Heart left ventricle (tissue), 16 donors: ENCODE data around the gene POU3F1. TPM values are rescaled to one million over a fixed set of nuclear protein-coding genes. Genes with fewer than 3 reads are reported as not detected.

Experiments
- ATAC-seq, 4 donors: fragments of 200-7000 bp; cut with Tn5 transposase; one replicate each; pipeline ENCODE4 v1.9.1; 2020 to 2022; ENCODE audit warnings: moderate library complexity in 4 of 4, mild to moderate bottlenecking in 3 of 4, moderate number of reproducible peaks in 1 of 4
- DNase-seq, 5 donors: peaks; one replicate each; pipeline ENCODE4 v3.0.0-alpha.2; 2020
- H3K27ac ChIP-seq, 12 donors: fragments of 200-600 bp; sonication (generic) in 4 of 12; one replicate each; pipeline versions ENCODE4 v1.5.0 to v1.8.0; 2016 to 2022; ENCODE audit warnings: mild to moderate bottlenecking in 2 of 12
- H3K27me3 ChIP-seq, 9 donors: fragments of 200-600 bp; sonication (generic) in 2 of 9; one replicate each; pipeline versions ENCODE4 v1.5.1 to v1.8.0; 2016 to 2022; ENCODE audit warnings: mild to moderate bottlenecking in 3 of 9
- H3K36me3 ChIP-seq, 9 donors: fragments of 200-600 bp; sonication (generic) in 2 of 9; one replicate each; pipeline versions ENCODE4 v1.5.0 to v1.8.0; 2018 to 2022; ENCODE audit warnings: mild to moderate bottlenecking in 2 of 9
- H3K4me1 ChIP-seq, 12 donors: fragments of 200-600 bp; sonication (generic) in 4 of 12; one replicate each; pipeline versions ENCODE4 v1.5.0 to v1.8.0; 2016 to 2022; ENCODE audit warnings: mild to moderate bottlenecking in 3 of 12
- H3K4me3 ChIP-seq, 12 donors: fragments of 200-600 bp; sonication (generic) in 4 of 12; one replicate each; pipeline versions ENCODE4 v1.5.0 to v1.8.0; 2017 to 2022; ENCODE audit warnings: mild to moderate bottlenecking in 9 of 12, moderate library complexity in 4 of 12
- H3K9me3 ChIP-seq, 12 donors: fragments of 200-600 bp; sonication (generic) in 4 of 12; one replicate each; pipeline versions ENCODE4 v1.5.0 to v1.8.0; 2016 to 2022; ENCODE audit warnings: mild to moderate bottlenecking in 1 of 12
- POLR2A ChIP-seq, 2 donors: fragments of 450-650 bp; IDR thresholded peaks; one replicate each; pipeline ENCODE4 v1.6.1; 2017; ENCODE audit warnings: antibody characterized with exemption in 2 of 2, mild to moderate bottlenecking in 2 of 2, moderate library complexity in 2 of 2
- WGBS, 4 donors: extraction: QIAGEN DNeasy Blood & Tissue Kit in 2 of 4; methylation state at CpG; one replicate each; pipeline versions ENCODE4 v1.1.5 to v1.1.7; 2013 to 2018; 5-methylcytosine and 5-hydroxymethylcytosine counted together
- intact Hi-C, 10 donors: fragments of 100-400 bp; cut with DNase I; formaldehyde crosslinking; loops; one replicate each; pipeline versions ENCODE4 v1.11.1 to v1.14.2; 2022
- polyA plus RNA-seq, 2 donors: library from polyadenylated mRNA; stranded (reverse); fragments of 200-250 nt; gene quantifications; one replicate each; pipeline ENCODE4 v1.2.3, GENCODE V29; 2013
- total RNA-seq, 9 donors: library from RNA; depleted of rRNA in 2 of 9; stranded (reverse); fragments of >200 nt in 2 of 9; fragmentation: NEBNext Ultra II Directional in 3 of 9; extraction: Animal tissue kit (Norgen Biotek cat#: 25700) in 3 of 9; gene quantifications; one replicate each; pipeline versions ENCODE4 v1.1.0 to v1.2.4, GENCODE V29; 2016 to 2023
- TF ChIP-seq, protein P1 (sequence below), 12 donors: fragments of 200-600 bp; sonication (generic) in 4 of 12; IDR thresholded peaks; one replicate each; pipeline versions ENCODE4 v1.5.0 to v1.8.0; 2018 to 2022; ENCODE audit warnings: antibody characterized with exemption in 12 of 12, mild to moderate bottlenecking in 5 of 12
- donor health status: ischemic (EF 13 %, LVEDD 7.1; RV severe dilation, severe dysfunction).
- donor health status: healthy with polysubstance abuse.
- donor health status: DM: no; HTN: yes; CAD: no.
- donor health status: DM: no; HTN: no; CAD: no.
- donor health status: ischemic (EF 25% LVEDD 6.9; RV normal size, moderate dysfunction).
- donor health status: ischemic (EF 25% LVEDD 5.7; RV mildly dilated, moderate dysfunction).
- donor health status: healthy.
- donor health status: DM: yes; HTN: yes; CAD: no.
- donor health status: ischemic (EF 35%, LVEDD 5.7; RV mildly dilated, moderate dysfunction).
- donor health status: nonischemic (EF 11% LVEDD 7.7; RV severe dilation, severe dysfunction).
- donor health status: DM: yes; HTN: yes; CAD: no.
- donor health status: PGD.
- donor health status: ischemic (EF 29% LVEDD 5.4; RV normal size, mild dysfunction).
- donor health status: nonischemic (EF 23%, LVEDD 6.1; RV moderate dilation, normal function).

The POU3F1 gene
- total and polyA plus RNA-seq, 11 donors: 0.17 to 0.18 TPM; not detected in 9

GRCh38 chr1:38006008-38006828 is 40.4 kb downstream of the POU3F1 start:
- Histone ChIP-seq H3K4me1 (peaks cover 3 to 54% (median 29%) of the 10 kb centered on the region in 12 donors), H3K27ac (peak overlapping the region; percentile 60 to 95 (median 82)), H3K36me3 (no peaks in the 10 kb centered on the region), H3K9me3 (no peaks in the 10 kb centered on the region), H3K4me3 (peak overlapping the region in 11 of 12 donors; percentile 53 to 94 (median 66)), H3K27me3 (no peaks in the 10 kb centered on the region)
- TF ChIP-seq POLR2A (IDR thresholded peaks at IDR 0.05): no peak
- TF ChIP-seq, protein P1, sequence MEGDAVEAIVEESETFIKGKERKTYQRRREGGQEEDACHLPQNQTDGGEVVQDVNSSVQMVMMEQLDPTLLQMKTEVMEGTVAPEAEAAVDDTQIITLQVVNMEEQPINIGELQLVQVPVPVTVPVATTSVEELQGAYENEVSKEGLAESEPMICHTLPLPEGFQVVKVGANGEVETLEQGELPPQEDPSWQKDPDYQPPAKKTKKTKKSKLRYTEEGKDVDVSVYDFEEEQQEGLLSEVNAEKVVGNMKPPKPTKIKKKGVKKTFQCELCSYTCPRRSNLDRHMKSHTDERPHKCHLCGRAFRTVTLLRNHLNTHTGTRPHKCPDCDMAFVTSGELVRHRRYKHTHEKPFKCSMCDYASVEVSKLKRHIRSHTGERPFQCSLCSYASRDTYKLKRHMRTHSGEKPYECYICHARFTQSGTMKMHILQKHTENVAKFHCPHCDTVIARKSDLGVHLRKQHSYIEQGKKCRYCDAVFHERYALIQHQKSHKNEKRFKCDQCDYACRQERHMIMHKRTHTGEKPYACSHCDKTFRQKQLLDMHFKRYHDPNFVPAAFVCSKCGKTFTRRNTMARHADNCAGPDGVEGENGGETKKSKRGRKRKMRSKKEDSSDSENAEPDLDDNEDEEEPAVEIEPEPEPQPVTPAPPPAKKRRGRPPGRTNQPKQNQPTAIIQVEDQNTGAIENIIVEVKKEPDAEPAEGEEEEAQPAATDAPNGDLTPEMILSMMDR (IDR thresholded peaks at IDR 0.05): no peak
- intact Hi-C loops: no loop called here
- DNase-seq: peak; percentile 64 to 86 (median 72)
- 46 to 57% (median 50%) methylated on average over 10 to 12 of the region's 12 CpGs for WGBS, 4 donors
- ATAC-seq: peak; percentile 35 to 69 (median 56)

GRCh38 chr1:38005195-38006007 is 41.2 kb downstream of the POU3F1 start, which contains the start of gene FHL3:
Gene FHL3 (minus strand): TSS chr1:38005514. CDS start chr1:37999412, 6,102 bp downstream.
- peak; percentile 33 to 71 (median 62) for ATAC-seq
- 3 to 10% (median 4%) methylated on average over 12 to 83 of the region's 83 CpGs for WGBS, 4 donors
- H3K4me1 ChIP-seq: peaks cover 6 to 62% (median 37%) of the 10 kb centered on the region in 12 donors
- DNase-seq: peak; percentile 70 to 86 (median 83)
- H3K27ac ChIP-seq: peak within 1 kb of the TSS; percentile 66 to 95 (median 82)
- no peaks in the 10 kb centered on the region for H3K36me3 ChIP-seq
- peak within 1 kb of the TSS; percentile 51 to 94 (median 66) for H3K4me3 ChIP-seq
- TF ChIP-seq, protein P1 (IDR thresholded peaks at IDR 0.05): peak in 1 of 12 donors; percentile 5
- peak in 1 of 2 donors; percentile 11 for TF ChIP-seq POLR2A (IDR thresholded peaks at IDR 0.05)
- intact Hi-C loops: no loop called here
- no peaks in the 10 kb centered on the region for H3K27me3 ChIP-seq
- no peaks in the 10 kb centered on the region for H3K9me3 ChIP-seq

- intact Hi-C loops: no loop called here
- Histone ChIP-seq H3K27ac (peak overlapping the region; percentile 66 to 95 (median 82)), H3K9me3 (no peaks in the 10 kb centered on the region), H3K4me1 (peaks cover 10 to 71% (median 46%) of the 10 kb centered on the region in 12 donors), H3K27me3 (no peaks in the 10 kb centered on the region), H3K36me3 (no peaks in the 10 kb centered on the region), H3K4me3 (peak overlapping the region; percentile 51 to 94 (median 66))
- DNase-seq (peak in 1 of 5 donors; percentile 35), ATAC-seq (no peak)
- no peak for TF ChIP-seq POLR2A (IDR thresholded peaks at IDR 0.05)
- TF ChIP-seq, protein P1 (IDR thresholded peaks at IDR 0.05): no peak
- 14 to 17% (median 15%) methylated on average over 24 to 26 of the region's 26 CpGs for WGBS, 4 donors
These were observed 42.1 kb downstream of the POU3F1 start for GRCh38 chr1:38004284-38005108.
